ENCODE measurements around the gene ADGRD1. TPM values are rescaled to one million over a fixed set of nuclear protein-coding genes. Genes with fewer than 3 reads are reported as not detected.

The ADGRD1 gene
- polyA plus RNA-seq, 10 donors, result 7.9 to 15.7 (median 12.0) TPM

DNA sequence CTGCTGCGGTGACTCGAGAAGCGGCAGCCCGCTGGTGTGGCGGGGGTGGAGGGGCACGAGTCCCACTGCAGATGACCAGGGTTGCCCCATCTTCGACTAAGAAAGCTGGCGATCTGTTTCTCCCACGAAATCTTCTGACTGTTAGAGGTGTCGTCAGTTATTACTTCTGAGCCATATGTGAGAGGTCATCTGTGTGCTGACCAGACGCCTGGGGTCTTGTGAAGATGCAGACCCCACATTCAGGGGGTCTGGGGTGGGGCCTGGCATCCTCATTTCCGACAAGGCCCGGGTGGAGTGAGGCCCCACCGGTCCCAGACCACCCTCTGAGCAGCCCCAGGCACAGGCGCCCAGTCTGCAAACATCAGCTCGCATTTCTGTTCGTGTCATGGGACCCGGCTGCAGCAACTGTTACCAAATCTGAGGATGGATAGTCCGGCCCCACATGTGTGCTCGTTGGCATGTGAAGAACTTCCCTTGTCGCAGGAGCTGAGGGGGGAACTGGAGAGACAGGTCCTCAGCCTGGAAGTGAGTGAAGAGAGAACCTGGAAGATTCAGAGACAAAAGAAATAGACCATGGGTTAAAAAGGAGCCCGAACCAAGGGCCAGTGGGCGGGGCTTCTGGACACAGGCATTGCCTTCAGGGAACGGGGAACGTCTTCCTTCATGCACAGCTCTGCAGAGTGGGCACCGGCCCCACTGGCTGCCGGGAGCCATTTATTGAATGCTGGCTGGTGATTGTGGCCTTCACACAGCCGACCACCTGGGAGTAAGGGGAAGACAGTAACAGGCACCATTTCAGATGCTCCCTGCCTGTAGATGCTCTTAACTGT, 135.2 kb downstream of the ADGRD1 start:
- DNase-seq, result no peak

DNA sequence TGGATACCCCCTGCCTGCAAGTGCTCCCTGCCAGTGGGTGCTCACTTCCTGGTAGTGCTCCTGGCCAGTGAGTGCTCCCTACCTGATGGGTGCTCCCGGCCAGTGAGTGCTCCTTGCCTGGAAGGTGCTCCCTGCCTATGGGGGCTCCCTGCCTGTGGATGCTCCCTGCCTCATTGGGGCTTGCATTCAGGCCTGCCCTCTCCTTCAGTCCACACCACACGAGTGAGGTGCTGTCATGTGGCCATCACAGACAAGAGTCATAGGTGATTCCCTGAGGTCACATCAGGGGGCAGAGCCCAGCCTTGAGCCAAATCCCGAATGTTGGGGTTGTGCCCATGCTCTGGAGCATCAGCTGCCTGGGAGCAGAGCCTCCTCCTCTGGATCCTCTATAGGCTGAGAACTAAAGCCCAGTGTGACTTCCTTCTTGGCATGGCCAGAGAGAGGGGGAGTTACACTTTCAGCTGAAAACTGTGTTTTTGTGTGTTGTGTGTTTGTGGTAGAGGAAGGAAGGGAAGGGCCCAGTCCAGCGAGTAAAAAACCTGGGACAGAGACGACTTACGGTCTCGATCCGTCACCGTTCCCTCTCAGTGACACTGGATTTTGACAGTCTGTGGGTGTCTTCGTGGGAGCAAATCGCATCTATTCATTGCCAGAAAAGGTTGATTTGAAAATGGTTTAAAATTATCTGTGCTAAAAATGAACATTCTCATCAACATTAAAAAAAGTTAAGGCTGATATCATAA, 136.0 kb downstream of the ADGRD1 start:
- no peak for DNase-seq

DNA sequence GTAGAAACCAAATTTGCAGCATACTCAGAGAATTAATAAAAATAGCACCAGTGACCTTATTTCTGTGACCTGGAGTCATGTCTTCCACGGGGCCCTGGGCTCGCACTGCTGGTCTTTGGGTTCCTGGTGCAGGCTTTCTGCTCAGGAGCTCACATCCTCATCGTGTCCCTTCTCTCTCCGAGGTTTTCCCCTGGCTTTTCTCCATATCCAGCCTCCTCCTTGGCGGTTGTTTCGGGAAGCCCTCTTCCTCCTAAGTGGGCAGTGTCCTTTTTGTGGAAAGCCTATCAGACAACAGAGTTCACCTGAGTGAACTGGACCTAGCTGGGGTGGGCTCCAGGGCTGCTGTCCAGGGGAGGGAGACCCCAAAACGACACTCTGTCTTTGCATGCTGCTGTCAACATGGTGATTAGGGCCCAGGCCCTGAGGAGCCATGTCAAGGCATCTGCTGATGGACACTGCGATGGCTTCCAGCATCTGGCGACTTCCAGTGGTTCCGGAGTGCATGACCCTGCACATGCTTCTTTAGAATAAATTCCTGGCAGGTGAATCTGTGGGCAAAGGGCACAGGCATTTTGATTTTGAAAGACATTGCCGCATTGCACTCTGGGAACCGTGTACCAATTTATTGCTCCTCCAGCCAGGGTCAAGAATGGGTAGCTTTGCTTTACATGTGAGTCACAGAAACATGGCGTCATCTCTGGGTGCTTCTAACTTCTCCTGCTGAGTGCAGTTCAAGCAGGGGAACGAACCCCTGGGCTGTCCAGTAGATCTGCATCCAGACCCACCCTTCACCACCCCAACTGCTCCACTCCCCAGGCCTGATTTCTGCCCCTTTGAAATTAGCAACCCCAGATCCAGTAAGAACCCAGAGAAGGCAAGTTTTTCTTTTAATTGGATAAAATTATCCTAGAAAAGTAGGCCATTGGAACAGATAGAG, 136.8 kb downstream of the ADGRD1 start:
- DNase-seq, result no peak

DNA sequence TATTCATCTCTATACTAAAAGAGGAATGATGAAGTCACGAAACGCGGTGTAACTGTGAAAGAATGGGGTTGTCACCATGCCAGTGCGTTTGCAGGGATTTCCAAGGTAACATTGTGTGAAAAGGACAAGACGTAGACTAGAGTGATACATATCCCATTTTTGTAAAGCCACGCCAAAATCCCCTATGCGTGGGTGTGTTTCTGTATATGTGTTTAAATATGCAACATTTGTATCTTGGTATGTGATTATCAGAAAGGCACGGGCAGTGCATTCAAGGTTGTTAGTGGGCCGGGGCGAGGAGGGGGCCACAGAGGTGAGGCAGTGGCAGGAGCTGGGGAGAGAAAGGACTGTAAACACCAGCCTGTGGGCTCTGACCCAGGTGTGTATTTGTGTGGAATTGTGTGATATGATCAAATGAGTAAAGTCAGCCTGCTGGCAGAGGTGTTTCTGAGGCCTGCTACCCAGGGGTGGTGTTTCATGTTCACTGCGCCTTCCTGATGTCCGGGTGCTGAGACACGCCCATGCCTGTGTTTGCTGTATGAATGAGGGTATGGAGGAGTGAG, 137.8 kb downstream of the ADGRD1 start:
- DNase-seq, result no peak

DNA sequence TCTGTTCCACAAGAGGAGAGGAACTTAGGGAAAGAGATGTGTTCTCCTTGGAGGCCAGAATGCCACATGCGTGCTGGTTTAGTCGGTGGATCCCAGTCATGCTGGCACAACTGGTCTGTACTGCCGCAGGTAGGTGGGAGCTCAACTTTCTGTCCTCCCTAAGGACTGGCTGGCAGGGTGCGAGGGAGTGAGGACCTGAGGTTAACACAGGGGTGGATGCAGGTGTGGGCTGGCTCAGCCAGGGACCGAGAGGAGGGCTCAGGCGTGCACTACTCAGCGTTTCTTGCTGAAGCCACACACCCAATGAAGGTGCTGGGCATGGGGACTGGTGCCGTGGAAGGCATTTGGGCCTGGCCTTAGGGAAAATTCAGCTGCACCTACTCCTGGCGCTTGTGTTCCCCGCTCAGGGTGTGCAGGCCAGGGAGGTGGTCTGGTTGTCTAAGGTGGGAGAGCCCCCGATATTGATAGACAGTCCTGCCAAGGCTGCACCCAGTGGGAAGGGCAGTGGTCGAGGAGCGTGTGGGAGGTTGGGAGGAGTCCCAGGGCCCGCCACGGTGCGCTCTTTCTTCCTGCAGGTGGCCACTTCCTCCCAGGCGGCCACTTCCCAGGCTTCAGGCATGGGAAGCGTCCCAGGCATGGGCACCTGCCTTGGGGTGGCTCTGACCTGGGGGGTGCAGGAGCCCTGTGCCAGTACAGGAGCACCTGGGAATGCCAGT, 138.4 kb downstream of the ADGRD1 start:
- no peak for DNase-seq

DNA sequence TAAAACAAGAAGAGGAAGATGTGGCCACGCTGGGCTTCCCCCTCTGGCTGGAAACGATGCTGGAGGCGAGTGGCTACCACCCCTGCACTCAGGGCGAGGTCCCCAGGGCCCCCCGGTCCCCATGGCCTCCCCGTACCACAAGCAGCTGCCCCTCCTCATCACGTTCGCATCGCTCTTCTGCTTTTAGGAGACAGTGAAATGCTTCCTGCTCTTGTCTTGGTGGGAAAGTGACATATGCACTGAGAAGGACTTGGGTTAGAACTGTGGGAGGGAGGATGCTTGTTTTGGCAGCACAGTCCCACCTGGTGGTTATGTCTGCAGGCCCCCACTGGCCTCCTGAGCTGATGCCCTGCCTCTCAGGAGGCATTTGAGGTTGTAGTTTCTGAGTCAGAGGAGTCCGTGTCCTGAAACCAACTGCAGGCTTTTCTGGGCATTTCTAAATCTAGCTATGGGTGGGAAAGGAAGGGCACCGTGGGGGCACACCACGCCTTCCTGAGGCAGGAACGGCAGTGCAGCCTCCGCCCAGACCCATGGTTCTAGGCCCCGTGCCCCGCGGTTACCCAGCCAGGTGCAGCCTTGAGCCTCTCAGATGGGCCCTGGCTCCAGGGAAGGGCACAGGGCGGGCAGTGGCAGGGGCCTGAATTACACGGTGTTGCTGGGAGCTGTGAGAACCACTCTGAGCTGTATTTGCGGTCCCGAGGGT, 139.3 kb downstream of the ADGRD1 start:
- DNase-seq, result no peak

DNA sequence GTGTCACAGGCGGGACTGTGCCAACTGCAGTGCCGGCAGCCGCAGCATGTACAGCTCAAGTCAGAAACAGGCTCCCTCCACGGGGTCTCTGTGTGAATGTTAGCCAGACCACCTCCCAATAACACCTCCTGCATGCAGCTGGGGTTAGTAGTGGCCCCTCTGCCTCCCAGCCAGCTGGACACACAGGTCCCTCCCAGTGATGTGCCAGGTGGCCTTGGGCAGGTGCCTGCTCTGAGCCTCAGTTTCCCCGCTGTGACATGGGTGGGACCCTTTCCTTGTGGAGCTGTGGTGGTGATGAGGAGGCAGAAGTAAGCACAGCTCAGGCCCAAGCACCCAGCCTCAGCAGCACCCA, 139.9 kb downstream of the ADGRD1 start:
- DNase-seq, result no peak

DNA sequence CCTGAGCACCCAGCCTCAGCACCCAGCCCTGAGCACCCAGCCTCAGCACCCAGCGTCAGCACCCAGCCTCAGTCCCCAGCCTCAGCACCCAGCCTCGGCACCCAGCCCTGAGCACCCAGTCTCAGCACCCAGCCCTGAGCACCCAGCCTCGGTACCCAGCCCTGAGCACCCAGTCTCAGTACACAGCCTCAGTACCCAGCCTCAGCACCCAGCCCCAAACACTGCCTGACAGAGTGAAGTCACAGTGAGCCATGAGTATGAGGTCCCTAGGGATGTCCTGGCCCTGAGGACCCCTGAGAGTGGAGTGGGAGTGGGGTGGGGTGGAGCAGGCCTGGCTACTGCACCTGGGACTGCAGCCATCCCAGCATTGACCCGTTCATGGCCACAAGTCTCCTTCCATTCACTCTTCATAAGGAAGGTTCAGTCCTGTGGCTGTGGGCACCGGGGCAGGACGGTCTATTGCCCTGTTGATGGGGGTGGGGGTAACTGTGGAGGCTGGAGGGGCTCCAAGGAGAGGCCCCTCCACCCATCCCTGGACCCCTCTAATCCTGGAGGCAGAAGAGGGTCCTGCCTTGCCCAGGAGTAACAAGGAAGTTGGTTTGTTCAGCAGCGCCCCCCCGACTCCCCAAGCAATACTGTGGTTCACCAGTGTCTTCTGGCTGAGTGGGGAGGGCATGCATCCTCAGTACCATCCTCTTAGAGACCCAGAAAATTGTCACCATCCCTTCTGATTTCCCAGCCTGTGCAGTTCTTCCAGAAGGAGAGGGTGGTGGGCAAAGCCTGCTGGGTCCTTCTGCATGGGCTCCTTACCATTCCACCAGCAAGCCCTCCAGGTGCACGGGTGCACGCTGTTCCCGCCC, 140.5 kb downstream of the ADGRD1 start:
- no peak for DNase-seq

DNA sequence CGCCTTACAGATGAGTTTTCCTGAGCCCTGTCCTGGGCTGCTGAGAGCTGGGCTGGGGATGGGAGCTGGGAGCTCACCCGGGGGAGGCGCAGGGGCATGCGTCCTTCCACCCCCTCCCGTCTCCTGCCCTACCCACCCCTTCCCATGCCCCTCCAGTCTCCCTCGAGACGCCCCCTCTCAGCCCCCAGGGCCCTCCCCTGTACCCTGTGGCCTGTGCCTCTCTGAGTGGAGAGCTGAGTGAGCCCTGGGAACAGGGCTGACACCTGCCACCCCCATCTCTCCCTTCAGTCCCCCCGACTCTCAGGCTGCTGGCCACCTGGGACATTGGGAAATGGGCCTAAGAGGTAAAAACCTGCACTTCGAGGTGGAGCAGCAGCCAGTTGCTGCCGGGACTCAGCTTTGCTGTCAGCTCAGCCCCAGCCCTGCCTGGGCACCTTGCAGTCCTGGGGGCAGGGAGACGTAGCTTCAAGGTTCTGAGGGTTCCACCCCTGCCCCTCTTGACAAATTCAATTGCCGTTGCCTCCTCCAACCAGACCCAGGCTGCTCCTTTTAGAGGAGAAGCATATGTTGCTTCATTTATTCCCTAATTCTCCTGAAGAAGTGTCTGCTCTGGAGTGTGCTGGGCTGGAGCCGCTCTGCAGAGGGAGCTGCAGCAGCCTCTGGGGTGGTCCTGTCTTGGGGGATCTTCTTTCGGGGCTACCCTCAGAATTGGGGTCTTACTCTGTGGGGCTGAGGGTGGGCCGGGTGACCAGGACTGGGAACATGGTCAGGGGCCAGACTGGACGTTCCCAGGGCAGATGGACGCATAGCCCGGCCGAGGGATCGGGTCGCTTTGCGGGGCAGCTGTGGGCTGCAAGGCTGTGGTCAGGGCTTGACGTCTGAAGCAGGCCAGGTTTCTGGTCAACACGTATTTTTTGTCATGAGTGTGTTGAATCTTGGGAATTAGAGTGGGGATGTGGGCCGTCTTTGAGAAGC, 141.4 kb downstream of the ADGRD1 start:
- no peak for DNase-seq

DNA sequence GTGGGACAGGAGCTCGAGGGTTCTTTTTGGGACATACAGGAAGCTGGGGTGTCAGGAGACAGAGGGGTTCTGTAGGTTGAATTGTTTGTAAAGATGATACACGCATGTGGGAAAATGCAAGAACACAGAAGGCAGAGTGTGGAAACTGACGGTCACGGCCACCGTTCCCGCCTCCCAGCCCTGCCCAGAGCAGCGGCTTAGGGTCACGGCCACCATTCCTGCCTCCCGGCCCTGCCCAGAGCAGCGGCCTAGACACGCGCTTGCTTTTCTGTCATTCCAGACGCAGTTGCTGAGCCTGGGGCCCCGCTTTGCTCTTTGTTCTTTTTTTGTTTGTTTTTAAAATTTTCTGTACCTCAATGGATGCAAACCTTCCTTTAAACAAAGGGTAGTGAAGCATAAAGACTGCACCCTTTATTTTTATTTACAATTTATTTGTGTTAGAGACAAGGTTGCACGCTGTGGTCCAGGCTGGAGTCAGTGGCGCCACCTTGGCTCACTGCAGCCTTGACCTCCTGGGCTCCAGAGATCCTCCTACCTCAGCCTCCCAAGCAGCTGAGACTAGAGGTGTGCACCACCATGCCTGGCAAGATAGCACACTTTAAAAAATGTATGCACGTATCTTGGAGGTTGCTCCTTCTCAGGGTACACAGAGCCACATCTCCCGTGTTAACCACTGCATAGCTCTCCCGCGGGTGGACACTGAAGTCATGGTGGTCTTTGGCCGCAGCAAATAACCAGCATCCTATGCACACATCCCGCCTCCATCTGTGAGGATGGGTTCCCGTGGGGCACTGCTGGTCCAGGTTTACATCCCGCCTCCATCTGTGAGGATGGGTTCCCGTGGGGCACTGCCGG, 142.3 kb downstream of the ADGRD1 start:
- DNase-seq, result no peak

DNA sequence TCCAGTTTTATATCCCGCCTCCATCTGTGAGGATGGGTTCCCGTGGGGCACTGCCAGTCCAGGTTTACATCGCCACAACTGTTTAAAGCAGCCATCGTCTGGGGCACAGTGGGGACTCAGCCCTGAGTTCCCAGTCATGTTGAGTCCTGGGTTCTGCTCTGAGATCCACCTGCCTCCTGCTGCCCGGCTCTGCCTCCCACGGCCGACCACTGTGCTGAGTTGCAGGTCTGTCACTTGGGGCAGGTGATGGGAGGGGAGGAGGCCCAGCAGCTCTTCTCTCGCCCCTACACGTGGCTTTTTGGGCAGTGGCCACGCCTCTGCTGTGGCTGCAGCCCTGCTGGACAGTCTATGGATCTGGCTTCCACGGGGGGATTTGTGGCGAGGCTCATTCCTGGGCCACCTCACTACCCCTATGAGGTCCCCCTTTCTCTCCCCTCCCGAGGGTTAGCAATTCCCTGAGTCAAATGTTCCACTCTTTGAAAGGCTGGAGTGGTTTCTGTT, 143.0 kb downstream of the ADGRD1 start:
- DNase-seq, result no peak

DNA sequence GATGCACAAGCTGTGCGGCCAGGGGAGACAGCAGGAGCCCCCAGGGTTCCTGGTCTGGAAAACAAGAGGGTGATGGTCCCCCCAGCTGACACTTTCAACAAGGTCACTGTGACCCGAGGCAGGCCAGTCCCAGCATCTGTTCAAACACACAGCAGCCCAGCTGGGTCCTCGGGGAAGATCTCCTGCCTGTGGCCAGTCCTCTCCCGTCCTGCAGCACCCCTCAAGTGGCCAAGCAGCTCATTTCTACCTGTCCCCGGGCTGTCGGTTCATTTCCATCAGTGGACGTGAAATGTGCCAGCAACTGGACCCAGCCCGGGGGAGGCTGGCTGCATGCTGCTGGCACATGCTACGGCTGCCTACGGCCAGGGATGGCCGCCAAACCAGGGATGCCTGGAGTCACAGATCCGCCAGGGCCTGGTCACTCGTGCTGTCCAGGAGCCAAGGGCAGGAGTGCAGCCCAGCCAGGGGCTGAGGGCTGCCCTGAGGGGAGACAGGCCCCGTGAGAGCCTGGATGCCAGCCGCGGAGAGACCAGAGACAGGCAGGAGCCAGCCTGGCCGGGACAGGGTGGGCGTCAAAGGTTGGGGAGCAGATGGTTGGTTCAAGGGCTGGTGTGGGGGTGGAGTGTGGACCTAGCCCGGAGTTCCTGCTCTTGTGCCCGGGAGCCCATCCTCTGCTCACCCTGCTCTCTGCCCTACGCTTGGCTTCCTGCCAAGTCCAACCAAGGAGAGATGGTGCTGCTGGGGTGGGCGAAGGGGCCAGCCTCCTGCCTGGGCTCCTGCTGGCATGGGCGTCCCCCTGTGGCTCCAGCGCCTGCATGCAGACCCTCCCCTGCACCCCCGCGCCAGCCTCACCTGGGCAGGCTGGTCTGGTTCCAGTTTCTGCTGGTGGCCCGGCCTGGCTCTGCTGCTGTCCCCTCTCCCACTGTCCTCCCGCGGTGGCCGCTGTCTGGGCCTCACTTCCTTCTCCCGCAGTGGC, 143.8 kb downstream of the ADGRD1 start:
- no peak for DNase-seq

DNA sequence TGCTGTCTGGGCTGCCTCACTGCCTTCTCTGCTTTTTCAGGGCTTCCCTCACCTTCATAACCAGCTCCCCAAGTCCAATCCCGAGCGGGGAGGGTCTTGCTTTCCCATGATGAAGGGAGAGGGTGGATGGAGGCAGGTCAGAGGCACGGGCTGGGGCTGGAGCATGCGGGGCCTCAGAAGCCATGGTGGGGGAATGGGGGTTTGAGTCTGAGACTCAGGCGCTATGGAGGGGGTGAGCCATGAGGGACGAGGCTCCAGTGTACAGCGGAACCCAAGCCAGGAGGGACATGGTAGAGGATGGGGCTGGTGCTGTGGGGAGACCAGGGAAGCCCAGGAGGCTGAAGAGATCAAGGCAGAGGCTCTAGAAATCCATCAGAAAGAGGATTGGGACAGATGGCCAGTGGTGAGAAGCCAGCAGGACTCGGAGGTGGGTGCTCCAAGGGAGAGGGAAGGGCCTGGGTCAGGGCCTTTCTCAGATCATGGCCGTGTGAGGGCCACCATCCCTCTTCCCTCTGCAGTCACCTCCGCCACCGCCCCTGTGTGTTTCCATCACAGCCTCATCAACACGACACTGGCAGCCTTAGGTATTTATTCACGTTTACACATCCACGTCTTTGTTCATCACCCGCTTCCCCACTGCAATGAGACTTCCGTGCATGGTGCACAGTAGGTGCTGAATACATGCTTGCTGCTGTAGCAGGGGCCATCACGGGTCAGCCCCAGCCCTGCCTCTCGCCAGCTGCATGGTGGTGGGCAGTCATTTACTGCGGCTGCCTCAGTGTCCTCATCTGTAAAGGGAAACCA, 144.7 kb downstream of the ADGRD1 start:
- no peak for DNase-seq

DNA sequence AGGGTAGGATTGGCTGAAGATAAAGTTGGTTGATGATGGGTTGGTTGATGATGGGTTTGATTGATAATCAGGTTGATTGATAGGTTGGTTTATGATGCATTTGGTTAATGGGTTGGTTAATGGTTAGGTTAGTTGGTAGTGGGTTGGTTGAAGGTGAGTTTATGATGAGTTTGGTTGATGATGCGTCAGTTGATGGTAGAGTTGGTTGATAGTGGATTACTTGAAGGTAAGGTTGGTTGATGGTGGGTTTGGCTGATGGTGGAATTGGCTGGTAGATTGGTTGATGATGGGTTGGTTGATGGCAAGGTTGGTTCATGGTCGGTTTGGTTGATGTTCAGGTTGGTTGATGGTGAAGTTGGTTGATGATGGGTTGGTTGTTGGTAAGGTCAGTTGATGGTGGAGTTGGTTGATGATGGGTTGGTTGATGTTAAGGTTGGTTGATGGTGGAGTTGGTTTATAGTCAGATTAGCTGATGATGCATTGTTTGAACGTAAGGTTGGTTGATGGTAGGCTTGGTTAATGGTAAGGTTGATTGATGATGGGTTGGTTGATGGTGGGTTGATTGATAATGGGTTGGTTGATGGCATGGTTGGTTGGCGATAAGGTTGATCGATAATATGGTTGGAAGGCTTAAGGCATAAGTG, 146.4 kb downstream of the ADGRD1 start:
- no peak for DNase-seq

Measured in muscle of back (tissue), 11 donors.